ENCODE measurements around the gene POR. TPM values are rescaled to one million over a fixed set of nuclear protein-coding genes. Genes with fewer than 3 reads are reported as not detected.

The POR gene
- total RNA-seq, 1 experiment from 2014 or later: 168 TPM

DNA sequence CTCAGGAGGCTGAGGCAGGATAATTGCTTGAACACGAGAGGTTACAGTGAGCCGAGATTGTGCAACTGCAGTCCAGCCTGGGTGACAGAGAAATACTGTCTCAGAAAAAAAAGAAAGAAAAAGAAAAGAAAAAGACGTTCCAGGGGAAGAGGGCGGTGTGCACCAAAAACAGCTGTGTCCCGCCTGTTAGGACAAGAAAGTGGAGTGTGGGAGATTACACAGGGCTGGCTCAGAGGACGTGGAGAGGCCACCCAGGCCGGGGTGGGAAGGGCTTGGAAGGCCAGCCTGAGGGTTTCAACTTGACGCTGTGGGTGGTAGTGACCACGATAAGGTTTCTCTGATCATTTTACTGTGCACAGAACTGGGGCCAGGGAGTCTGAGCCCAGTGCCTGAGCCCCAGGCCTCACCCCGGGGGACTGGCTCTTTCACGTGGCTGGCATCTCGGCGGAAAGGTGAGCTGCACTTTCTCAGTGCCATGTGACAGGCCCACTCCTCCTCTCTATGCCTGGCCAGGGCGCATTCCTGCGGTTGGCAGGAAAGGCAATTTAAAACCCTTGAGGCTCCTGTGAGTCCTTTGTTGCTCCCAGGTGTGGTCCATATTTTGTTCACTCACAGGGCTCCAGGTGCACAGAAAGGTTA lies 22.2 kb upstream of the POR start:
- no TSS peak for BruUV-seq (replicated peaks)
- in situ Hi-C loops (cut with HindIII; ENCODE audit: low pct_unique_long_range_greater_than_20kb, low sequenced_read_pairs): no loop called here
- H3K9me3 ChIP-seq (ENCODE audit: control insufficient read depth, insufficient read depth, low read depth, low read length): no peaks in the 10 kb centered on the region
- H3K36me3 ChIP-seq (ENCODE audit: control insufficient read depth, insufficient read depth, low read length): no peaks in the 10 kb centered on the region
- no peaks in the 10 kb centered on the region for H3K27me3 ChIP-seq (ENCODE audit: control insufficient read depth, insufficient read depth, low read length)
- ATAC-seq: 0 out of 2 replicates have a peak, but pooled peaks have one; percentile 4
- DNase-seq (ENCODE audit: low read depth, low spot score): no peak
- ChIA-PET POLR2A (no interaction called here), CTCF (interaction anchor here (0.6 kb wide), 1 partner anchor 1245 kb away, joined by 3 read pairs; no protein-coding TSS in a partner anchor)
- H3K4me3 ChIP-seq (ENCODE audit: low read depth in 2 of 2, low read length in 2 of 2): no peak overlapping the region
- H3K27ac ChIP-seq (ENCODE audit: low read length): no peak overlapping the region
- H3K4me1 ChIP-seq (ENCODE audit: control insufficient read depth, insufficient read depth, low read length): no peaks in the 10 kb centered on the region
- intact Hi-C loops (cut with micrococcal nuclease; ENCODE audit: unreplicated experiment): no loop called here
- TF ChIP-seq, protein P1, sequence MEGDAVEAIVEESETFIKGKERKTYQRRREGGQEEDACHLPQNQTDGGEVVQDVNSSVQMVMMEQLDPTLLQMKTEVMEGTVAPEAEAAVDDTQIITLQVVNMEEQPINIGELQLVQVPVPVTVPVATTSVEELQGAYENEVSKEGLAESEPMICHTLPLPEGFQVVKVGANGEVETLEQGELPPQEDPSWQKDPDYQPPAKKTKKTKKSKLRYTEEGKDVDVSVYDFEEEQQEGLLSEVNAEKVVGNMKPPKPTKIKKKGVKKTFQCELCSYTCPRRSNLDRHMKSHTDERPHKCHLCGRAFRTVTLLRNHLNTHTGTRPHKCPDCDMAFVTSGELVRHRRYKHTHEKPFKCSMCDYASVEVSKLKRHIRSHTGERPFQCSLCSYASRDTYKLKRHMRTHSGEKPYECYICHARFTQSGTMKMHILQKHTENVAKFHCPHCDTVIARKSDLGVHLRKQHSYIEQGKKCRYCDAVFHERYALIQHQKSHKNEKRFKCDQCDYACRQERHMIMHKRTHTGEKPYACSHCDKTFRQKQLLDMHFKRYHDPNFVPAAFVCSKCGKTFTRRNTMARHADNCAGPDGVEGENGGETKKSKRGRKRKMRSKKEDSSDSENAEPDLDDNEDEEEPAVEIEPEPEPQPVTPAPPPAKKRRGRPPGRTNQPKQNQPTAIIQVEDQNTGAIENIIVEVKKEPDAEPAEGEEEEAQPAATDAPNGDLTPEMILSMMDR (IDR thresholded peaks at IDR 0.05): no peak
- TF ChIP-seq POLR2AphosphoS5 (IDR thresholded peaks at IDR 0.05; ENCODE audit: low read depth, low read length) (no peak), TCF7L2 (IDR thresholded peaks at IDR 0.05; ENCODE audit: low read depth, low read length) (no peak), SIN3A (IDR thresholded peaks at IDR 0.05; ENCODE audit: borderline replicate concordance, insufficient read depth, low read depth, low read length) (no peak)
- TF ChIP-seq, protein P2, sequence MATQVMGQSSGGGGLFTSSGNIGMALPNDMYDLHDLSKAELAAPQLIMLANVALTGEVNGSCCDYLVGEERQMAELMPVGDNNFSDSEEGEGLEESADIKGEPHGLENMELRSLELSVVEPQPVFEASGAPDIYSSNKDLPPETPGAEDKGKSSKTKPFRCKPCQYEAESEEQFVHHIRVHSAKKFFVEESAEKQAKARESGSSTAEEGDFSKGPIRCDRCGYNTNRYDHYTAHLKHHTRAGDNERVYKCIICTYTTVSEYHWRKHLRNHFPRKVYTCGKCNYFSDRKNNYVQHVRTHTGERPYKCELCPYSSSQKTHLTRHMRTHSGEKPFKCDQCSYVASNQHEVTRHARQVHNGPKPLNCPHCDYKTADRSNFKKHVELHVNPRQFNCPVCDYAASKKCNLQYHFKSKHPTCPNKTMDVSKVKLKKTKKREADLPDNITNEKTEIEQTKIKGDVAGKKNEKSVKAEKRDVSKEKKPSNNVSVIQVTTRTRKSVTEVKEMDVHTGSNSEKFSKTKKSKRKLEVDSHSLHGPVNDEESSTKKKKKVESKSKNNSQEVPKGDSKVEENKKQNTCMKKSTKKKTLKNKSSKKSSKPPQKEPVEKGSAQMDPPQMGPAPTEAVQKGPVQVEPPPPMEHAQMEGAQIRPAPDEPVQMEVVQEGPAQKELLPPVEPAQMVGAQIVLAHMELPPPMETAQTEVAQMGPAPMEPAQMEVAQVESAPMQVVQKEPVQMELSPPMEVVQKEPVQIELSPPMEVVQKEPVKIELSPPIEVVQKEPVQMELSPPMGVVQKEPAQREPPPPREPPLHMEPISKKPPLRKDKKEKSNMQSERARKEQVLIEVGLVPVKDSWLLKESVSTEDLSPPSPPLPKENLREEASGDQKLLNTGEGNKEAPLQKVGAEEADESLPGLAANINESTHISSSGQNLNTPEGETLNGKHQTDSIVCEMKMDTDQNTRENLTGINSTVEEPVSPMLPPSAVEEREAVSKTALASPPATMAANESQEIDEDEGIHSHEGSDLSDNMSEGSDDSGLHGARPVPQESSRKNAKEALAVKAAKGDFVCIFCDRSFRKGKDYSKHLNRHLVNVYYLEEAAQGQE (IDR thresholded peaks at IDR 0.05; ENCODE audit: insufficient read depth in 1 of 2, low read depth in 2 of 2, low read length in 1 of 2): no peak

DNA sequence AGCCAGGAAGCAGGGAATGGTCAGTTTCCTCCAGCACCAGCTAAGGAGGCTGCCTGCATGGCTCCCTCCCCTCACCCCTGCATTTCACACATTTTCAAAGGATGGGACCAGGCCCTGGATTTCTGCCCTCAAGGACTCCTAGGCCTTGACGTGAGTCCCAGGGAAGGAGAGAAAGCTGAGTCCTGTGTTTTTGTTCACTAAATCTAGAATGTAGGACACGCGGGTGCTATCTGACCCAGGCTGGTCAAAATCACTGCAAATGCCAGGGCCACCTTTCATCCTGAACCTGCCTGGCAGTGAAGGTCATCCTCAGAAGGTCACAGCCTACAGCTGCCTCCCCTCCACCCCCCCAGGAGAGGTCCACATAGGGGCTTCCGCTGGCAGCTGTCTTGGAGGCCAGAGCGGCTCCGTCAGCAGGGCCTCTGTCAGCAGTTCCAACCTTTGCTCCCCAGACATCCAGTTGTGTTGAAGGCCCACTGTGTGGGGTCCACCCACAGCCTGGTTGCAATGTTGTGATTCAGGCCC lies 18.1 kb upstream of the POR start:
- no peak overlapping the region for H3K4me3 ChIP-seq (ENCODE audit: low read depth in 2 of 2, low read length in 2 of 2)
- CTCF ChIA-PET: no interaction called here
- in situ Hi-C loops (cut with HindIII; ENCODE audit: low pct_unique_long_range_greater_than_20kb, low sequenced_read_pairs): no loop called here
- POLR2A ChIA-PET: interaction anchor here (0.6 kb wide), 1 partner anchor 21 kb away, joined by 10 read pairs; no protein-coding TSS in a partner anchor
- no peaks in the 10 kb centered on the region for H3K9me3 ChIP-seq (ENCODE audit: control insufficient read depth, insufficient read depth, low read depth, low read length)
- no peaks in the 10 kb centered on the region for H3K36me3 ChIP-seq (ENCODE audit: control insufficient read depth, insufficient read depth, low read length)
- no peaks in the 10 kb centered on the region for H3K4me1 ChIP-seq (ENCODE audit: control insufficient read depth, insufficient read depth, low read length)
- no TSS peak for BruUV-seq (replicated peaks)
- intact Hi-C loops (cut with micrococcal nuclease; ENCODE audit: unreplicated experiment): no loop called here
- no peaks in the 10 kb centered on the region for H3K27me3 ChIP-seq (ENCODE audit: control insufficient read depth, insufficient read depth, low read length)
- ATAC-seq: no peak
- TF ChIP-seq TCF7L2 (IDR thresholded peaks at IDR 0.05; ENCODE audit: low read depth, low read length): no peak
- no peak for TF ChIP-seq POLR2AphosphoS5 (IDR thresholded peaks at IDR 0.05; ENCODE audit: low read depth, low read length)
- no peak for TF ChIP-seq SIN3A (IDR thresholded peaks at IDR 0.05; ENCODE audit: borderline replicate concordance, insufficient read depth, low read depth, low read length)
- TF ChIP-seq, protein P2 (IDR thresholded peaks at IDR 0.05; ENCODE audit: insufficient read depth in 1 of 2, low read depth in 2 of 2, low read length in 1 of 2): no peak
- TF ChIP-seq, protein P1 (IDR thresholded peaks at IDR 0.05): no peak
- no peak overlapping the region for H3K27ac ChIP-seq (ENCODE audit: low read length)
- DNase-seq (ENCODE audit: low read depth, low spot score): no peak

Data from Panc1 (cell line).